ENCODE measurements around the gene LRP1-AS. TPM values are rescaled to one million over a fixed set of nuclear protein-coding genes. Genes with fewer than 3 reads are reported as not detected.

Gene LRP1-AS
- total RNA-seq, 1 donor from 2014 or later: not detected

GRCh38 chr12:57158665-57159064 is 11.2 kb upstream of the LRP1-AS start:
- DNase-seq: no peak

DNA sequence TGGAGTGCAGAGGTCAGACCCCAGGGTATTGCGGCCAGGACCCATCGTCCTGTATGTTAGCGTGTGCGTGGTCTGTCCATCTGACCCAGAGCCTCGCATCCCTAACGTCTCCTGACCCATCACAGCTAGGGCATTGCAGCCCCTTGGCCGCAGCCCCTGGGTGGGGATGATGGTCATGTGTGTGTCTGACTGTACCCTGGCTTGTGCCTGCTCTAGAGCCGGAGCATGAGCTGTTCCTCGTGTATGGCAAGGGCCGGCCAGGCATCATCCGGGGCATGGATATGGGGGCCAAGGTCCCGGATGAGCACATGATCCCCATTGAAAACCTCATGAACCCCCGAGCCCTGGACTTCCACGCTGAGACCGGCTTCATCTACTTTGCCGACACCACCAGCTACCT is 10.8 kb upstream of the LRP1-AS start:
- no peak for DNase-seq

DNA sequence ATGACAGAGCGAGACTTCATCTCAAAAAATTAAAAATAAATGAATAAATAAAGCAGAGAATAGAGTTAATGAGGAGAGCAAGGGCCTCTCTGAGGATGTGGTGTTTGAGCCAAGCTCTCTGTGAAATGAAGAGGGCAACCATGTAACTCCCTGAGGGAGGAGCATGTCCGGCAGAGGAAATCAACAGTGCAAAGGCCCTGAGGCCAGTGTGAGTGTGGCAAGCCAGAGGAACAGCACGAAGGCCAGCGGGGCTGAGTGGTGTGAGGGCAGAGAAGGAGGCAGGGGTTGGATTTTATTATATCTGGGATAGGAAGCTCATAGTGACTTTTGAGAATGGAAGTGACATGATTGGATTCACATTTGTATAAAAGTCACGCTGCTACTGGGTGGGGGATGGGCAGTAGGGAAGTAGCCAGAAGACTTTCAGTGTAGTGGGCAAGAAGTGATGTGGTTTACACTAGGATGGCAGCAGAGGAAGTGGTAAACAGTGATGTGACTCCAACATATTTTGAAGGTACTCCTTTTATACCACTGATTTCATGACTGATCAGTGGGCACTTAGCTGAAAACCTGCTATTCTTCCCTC is 10.3 kb upstream of the LRP1-AS start:
- DNase-seq: no peak

DNA sequence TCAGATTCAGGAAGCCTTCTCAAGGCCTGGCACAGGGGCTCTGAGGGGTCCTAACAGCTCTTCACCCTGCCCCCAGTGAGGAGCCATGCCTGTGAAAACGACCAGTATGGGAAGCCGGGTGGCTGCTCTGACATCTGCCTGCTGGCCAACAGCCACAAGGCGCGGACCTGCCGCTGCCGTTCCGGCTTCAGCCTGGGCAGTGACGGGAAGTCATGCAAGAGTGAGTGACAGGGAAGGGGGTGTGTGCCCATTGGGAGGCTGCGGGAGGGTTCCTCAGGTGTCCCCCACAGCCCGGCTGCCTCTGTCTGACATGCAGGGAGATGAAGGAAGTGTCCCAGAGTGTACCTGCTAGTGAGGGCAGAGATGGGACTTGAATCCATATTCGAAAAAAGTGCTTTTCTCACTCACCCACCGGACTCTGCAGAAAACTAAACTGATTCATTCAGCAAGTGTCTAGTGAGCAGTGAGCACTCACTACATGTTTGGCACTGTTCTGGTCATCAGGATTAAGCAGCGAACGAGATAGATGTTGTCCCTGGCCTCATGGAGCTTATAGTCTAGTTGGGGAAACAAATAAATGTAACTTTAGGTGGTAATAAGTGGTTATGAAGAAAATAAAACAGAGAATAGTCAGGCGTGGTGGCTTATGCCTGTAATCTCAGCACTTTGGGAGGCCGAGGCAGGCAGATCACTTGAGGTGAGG is 9.4 kb upstream of the LRP1-AS start:
- DNase-seq: no peak

DNA sequence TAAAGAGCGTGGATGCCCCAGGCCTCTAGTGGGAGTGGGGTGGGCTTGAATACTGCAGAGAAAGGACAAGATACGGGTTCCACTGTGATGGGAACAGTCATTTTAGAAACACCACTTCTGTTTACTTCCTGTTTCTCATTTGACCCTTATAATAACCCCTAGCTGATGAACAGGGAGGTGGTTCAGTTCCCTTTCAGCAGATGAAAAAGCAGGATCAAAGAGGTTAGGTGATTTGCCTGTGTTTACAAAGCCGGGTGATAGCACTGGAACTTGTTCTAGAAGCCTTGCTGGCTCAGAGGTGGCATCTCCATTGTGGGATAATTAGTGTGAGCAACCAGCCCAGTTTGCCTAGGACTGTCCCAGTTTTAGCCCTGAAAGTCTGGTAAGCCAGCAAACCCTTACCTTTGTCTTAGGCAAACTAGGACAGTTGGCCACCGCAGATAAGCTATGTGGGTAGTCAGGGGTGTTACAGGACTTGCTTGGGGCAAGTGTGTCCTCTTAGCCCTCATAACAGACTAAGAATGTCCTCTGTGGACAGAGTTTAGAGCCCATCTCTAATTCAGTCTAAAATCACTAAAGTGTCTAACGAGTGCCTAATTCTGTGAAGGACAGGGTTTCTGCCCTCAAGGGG is 7.5 kb upstream of the LRP1-AS start:
- DNase-seq: no peak

DNA sequence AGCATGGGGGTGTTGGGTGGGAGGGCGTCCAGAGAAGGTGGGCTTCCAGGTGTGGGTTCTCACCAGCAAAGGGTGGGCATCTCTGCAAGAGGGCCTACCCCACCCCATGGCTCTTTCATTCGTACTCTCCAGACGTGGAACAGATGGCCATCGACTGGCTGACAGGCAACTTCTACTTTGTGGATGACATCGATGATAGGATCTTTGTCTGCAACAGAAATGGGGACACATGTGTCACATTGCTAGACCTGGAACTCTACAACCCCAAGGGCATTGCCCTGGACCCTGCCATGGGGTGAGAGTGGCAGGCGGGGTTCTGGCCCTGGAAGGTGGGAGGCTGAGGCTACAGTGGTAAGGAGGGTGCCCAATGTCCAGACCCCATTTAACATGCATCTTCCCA is 6.7 kb upstream of the LRP1-AS start:
- DNase-seq: no peak

DNA sequence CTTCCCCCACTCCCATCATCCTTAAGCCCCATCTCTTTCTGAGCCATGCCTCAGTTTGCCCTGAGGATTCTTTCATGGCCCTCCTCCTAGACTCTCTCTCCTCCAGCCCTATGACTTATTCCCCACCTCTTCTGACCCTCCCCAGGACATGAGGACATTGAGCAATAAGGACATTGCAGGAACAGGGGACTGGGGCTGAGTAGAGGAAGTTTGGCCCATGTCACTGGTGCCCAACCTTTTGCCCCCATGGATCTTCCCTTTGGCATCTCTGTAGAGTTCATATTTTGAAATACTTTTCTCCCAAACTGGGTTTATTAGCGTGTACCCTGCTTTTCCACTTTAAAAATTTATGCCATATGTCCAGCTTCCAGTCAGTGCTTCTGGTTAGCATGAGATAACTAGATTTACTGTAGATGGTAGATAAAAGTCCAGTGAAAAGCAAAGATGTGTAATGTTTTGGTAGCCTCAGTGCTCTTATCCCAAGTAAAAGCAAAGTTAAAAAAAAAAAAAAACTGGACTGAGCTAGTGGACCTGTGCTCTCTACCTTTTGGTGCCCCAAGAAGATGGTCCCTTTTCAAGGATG is 6.1 kb upstream of the LRP1-AS start:
- DNase-seq: no peak

DNA sequence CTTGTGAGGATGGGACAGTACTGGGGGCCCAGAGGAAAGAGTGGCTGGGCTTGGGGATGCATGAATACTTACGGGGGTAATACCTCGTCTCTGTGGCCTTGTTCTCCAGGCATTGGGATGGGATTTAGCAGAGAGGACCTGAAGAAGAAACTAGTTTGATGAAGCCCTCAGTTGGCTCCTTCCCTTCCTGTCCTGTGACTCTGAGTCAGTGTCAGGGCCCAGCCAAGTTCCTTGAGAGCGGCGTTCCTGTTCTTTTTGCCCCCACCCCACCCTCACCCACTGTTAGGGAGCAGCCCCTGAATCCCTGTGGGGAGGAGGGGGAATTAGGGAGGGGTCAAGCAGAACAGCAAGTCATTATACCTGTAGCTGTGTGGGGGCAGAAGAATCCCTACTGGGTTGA is 5.2 kb upstream of the LRP1-AS start:
- DNase-seq: peak; percentile 19

GRCh38 chr12:57151741-57152630 is 4.6 kb upstream of the LRP1-AS start:
- DNase-seq: peak; percentile 44

- no peak for DNase-seq
Observed at GRCh38 chr12:57150400-57151000, 3.1 kb upstream of the LRP1-AS start.

DNA sequence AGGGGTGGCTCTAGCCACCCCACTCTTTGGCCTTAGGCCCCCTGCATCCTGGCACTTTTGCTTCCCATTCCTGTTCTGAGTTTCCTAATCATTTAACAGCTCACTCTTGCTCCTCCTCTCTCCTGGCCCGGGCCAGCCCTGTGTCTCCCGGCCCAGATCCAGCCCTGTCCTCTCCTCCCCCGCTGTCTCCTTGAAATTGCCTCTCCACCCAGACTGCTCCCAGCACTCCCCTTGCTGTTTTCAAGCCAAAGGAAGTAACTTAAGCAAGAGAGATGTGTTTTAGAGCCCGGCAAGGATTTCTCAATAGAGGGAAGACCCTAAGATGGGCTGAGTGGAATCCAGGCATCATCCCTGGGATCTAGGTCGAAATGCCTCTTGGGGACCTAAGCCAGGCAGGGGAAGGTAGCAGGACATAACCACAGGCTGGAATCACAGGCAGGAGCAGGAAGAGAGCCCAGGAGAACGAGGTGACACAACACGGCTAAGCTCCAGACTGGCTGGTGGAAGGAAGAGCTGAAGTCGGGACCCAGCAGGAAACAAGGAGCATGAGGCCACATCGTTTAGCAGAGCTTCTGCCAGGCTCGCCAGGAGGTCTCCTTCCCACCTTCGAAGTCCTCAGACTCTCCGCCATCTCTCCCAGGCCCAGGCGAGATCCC is 2.0 kb upstream of the LRP1-AS start:
- DNase-seq: no peak

GRCh38 chr12:57148469-57149244 is 1.2 kb upstream of the LRP1-AS start:
- no peak for DNase-seq

- no peak for DNase-seq
Observed at GRCh38 chr12:57146092-57146491, 1.3 kb downstream of the LRP1-AS start.

DNA sequence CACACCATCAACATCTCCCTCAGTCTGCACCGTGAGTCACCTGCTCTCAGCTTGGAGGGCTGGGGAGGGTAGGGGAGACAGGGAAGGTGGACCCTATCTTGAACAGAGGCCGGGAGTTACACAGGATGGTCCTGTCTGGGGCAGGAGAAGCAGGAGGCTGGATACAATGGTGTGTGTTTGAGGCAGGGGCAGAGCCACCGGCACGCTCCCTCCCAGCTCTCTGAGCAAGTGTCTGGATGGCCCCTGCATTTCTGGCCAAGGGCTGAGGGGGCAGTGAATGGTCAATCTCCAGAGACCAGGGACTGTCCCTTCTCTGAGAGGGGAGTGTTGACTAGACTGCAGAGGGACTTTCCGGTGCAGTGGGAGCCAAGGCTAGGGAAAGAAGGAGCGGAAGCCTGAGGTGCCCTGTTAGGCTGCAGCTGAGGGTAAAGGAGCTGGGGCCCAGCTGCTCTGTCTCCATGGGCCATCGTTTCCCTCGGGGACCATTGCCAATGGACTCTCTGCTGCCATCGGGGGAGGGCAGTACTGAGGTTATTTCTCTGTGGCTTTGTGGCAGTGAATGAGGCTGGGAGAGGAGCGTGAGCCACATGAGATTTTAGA is 1.9 kb downstream of the LRP1-AS start:
- DNase-seq: no peak

GRCh38 chr12:57143454-57143853 is 4.0 kb downstream of the LRP1-AS start:
- no peak for DNase-seq

DNA sequence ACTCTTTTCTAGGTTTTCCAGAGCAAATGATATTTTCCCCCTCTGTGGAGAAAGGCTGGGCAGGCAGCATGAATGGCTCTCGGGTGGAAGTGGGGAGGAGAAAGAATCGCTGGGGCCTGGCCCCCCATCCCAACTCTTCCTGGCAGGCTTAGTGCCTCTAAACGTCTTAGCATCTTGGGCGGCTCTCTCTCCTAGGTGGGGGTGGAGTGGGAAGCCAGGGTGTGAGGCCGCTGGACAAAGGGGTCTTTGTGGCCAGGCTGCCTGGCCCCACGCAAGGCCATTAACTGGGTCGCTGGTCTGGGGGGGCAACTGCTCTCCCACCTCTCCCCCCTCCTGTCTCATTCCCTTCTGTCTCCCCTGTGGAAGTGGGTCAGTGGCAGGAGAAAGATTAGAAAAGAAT is 4.7 kb downstream of the LRP1-AS start:
- no peak for DNase-seq

GRCh38 chr12:57142121-57142520 is 5.3 kb downstream of the LRP1-AS start:
- no peak for DNase-seq

DNA sequence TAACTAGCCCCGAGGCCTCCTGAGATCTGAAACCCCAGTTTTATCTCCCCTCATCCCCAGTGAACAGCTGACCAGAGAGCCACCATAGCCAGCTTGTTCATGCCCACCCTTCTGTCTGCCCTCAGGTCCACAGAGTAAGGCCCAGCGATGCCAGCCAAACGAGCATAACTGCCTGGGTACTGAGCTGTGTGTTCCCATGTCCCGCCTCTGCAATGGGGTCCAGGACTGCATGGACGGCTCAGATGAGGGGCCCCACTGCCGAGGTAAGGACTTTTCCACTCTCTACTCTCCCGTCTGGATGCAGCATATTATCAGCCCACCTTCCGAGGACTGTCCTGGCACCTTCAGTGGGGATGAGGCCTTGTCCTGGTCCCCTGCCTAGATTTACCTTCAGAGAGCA is 6.2 kb downstream of the LRP1-AS start:
- DNase-seq: no peak

DNA sequence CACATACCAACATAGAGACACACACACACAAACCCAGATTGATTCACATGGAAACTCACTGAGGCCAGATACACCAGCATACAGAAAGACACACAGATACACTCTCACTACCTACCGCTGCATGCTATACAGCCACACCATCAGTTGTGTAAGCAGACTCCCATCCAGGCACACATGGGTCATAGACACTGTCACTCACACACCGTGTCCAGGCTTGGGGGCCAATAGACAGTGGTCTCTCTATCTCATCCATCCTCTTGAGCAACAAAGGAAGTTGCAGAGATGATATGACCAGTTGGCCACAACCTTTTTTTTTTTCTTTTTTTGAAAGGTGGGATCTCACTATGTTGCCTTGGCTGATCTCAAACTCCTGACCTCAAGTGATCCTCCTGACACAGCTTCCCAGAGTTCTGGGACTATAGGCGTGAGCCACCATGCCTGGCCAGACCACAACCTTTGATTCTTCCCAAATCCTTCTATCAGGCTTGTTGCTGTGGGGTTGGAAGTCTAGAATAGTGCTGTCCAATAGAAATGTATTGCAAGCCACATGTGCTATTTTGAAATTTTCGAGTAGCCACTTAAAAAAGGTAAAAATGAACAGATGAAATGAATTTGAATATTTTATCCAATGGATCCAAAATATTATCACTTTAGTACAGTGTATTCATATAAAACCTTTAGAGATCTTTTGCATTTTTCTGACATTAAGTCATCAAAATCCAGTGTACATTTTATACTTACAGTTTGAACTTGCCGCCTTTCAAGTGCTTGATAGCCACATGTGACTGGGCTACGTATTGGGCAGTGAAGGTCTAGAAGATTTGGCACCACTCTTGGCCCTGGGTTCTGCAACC is 7.4 kb downstream of the LRP1-AS start:
- DNase-seq: no peak
